ENCODE measurements around the gene AIMP1.

- TF ChIP-seq CTCF (IDR thresholded peaks at IDR 0.05) (no peak), POLR2A (IDR thresholded peaks at IDR 0.05) (no peak), POLR2AphosphoS5 (IDR thresholded peaks at IDR 0.05) (no peak)
Measured at GRCh38 chr4:106299977-106300376, 16.4 kb upstream of the AIMP1 start.

Data from stomach (tissue), 4 donors.